Lower leg skin (tissue), 3 donors: ENCODE measurements around the gene LCN15.

Source experiments
- POLR2A ChIP-seq, 2 donors: fragments of 450-650 bp; IDR thresholded peaks; one replicate each; pipeline ENCODE4 v1.6.1; 2016 to 2017; ENCODE audit warnings: antibody characterized with exemption in 2 of 2, mild to moderate bottlenecking in 1 of 2, moderate library complexity in 1 of 2
- TF ChIP-seq, protein P1 (sequence below), 3 donors: fragments of 450-650 bp; IDR thresholded peaks; one replicate each; pipeline ENCODE4 v1.5.1; 2016; ENCODE audit warnings: antibody characterized with exemption in 3 of 3, mild to moderate bottlenecking in 3 of 3, moderate library complexity in 2 of 3

GRCh38 chr9:136806631-136807201, 42.4 kb upstream of the LCN15 start:
- TF ChIP-seq, protein P1, sequence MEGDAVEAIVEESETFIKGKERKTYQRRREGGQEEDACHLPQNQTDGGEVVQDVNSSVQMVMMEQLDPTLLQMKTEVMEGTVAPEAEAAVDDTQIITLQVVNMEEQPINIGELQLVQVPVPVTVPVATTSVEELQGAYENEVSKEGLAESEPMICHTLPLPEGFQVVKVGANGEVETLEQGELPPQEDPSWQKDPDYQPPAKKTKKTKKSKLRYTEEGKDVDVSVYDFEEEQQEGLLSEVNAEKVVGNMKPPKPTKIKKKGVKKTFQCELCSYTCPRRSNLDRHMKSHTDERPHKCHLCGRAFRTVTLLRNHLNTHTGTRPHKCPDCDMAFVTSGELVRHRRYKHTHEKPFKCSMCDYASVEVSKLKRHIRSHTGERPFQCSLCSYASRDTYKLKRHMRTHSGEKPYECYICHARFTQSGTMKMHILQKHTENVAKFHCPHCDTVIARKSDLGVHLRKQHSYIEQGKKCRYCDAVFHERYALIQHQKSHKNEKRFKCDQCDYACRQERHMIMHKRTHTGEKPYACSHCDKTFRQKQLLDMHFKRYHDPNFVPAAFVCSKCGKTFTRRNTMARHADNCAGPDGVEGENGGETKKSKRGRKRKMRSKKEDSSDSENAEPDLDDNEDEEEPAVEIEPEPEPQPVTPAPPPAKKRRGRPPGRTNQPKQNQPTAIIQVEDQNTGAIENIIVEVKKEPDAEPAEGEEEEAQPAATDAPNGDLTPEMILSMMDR (IDR thresholded peaks at IDR 0.05), result no peak
- TF ChIP-seq POLR2A (IDR thresholded peaks at IDR 0.05), result no peak
